ENCODE measurements around the gene TRIM15.

- no peak for TF ChIP-seq POLR2A (IDR thresholded peaks at IDR 0.05)
- no peak for TF ChIP-seq CTCF (IDR thresholded peaks at IDR 0.05 in 8 of 11, conservative IDR thresholded peaks at IDR 0.05 in 3 of 11)
- no peak for TF ChIP-seq POLR2AphosphoS5 (IDR thresholded peaks at IDR 0.05)
Observed at GRCh38 chr6:30195951-30196350, 32.6 kb downstream of the TRIM15 start.
